ENCODE measurements around the gene CYFIP2.
"Not testable (repeated sequence)": the region's sequence is repeated elsewhere in the genome, so short reads cannot be mapped to it uniquely, and the experiment has no call there.

CYFIP2 gene

DNA sequence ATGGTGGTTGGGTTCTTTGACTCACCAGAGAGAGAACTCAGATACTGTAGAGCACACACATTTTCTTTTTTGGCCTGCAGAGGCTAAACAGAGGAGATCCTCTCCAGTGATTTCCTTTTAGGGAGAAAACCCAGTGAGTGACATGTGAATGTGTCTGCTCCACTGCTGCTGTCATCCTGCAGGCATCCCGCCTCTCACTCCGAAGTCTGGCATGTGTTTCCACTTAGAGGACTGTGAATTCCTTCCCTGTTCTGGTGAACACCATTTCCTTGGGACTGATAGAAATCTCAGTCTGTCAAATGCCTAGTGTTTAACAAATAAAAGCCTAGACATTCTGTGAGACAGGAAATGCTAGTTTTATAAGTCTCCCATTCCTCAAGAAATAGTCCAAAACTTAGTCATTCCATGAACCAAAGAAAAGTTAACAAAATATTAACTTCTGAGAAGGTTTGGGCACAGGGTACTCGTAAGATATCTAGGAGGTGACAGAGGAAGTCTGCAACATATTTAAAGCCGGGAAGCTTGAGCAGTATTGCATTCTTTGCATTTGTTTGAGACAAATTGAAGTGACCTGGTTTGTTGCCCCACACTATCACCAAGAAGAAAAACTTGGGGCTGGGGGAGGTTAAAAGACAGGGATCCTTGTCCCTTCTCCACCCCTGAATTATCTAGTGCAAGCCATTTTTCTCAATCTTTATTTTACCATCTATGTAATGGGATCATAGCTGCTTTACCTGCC, 119.2 kb downstream of the CYFIP2 start:
- H3K36me3 ChIP-seq (ENCODE audit: control insufficient read depth, insufficient read depth, low read length, severe bottlenecking) = no peaks in the 10 kb centered on the region
- H3K27me3 ChIP-seq (replicated peaks; ENCODE audit: control insufficient read depth, insufficient read depth, low read length) = no peaks in the 10 kb centered on the region
- H3K4me1 ChIP-seq (ENCODE audit: control insufficient read depth, insufficient read depth, low read length) = peaks cover 22% of the 10 kb centered on the region
- H3K9ac ChIP-seq (ENCODE audit: low read length) = peak overlapping the region; percentile 48
- H3K9me3 ChIP-seq (ENCODE audit: control insufficient read depth, low read length) = no peaks in the 10 kb centered on the region
- peak; percentile 98 for DNase-seq (ENCODE audit: low read depth)
- no peak overlapping the region for H3K4me3 ChIP-seq (ENCODE audit: low read length)

DNA sequence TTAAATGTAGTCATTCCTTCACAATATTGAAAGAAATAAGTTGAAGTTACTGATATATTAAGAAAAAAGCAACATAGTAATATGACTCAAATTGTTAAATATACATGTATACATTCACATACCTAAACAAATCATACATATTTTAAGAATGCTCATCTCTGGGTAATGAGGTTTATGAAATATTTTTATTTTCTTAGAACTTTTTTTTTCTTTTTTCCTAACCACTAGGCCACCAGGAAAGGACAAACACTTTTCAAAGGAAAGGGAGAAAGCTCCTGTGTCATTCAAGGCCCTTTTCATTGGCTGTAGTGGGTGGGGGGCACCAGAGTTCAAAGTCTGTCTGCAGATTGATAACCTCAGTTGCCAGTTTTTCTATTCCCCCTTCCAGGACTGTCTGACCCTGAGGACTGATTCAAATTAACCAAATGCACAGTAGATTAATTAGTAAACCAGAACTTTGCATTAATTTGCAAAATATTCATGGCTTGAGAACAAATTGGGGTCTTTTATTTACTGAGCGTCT, 121.2 kb downstream of the CYFIP2 start:
- no peaks in the 10 kb centered on the region for H3K36me3 ChIP-seq (ENCODE audit: control insufficient read depth, insufficient read depth, low read length, severe bottlenecking)
- H3K9me3 ChIP-seq (ENCODE audit: control insufficient read depth, low read length) = no peaks in the 10 kb centered on the region
- H3K4me1 ChIP-seq (ENCODE audit: control insufficient read depth, insufficient read depth, low read length) = peaks cover 22% of the 10 kb centered on the region
- peak overlapping the region; percentile 54 for H3K9ac ChIP-seq (ENCODE audit: low read length)
- no peak overlapping the region for H3K4me3 ChIP-seq (ENCODE audit: low read length)
- peak; percentile 13 for DNase-seq (ENCODE audit: low read depth)
- H3K27me3 ChIP-seq (replicated peaks; ENCODE audit: control insufficient read depth, insufficient read depth, low read length) = no peaks in the 10 kb centered on the region

DNA sequence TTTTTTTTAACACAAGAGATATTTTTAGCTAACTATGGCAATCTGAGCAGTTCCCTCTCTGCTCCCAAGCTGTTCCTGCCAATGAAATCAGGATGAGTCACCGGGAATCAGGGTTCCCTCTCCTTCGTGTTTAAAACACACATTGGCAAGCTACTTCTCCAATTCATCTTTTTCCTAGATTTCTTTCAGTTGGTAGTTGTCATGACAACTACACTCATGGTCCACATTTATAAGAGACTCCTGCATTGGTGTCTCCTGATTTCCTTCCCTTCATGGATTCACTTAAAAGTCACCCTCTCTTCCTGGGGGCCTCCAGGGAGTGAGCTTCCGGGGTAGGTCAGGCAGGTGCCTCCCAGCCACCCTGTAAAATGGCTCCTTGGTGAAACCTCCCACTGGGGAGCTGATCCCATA, 121.8 kb downstream of the CYFIP2 start:
- Histone ChIP-seq H3K9ac (ENCODE audit: low read length) (no peak overlapping the region), H3K9me3 (ENCODE audit: control insufficient read depth, low read length) (no peaks in the 10 kb centered on the region), H3K4me1 (ENCODE audit: control insufficient read depth, insufficient read depth, low read length) (peaks cover 22% of the 10 kb centered on the region), H3K4me3 (ENCODE audit: low read length) (no peak overlapping the region), H3K27me3 (replicated peaks; ENCODE audit: control insufficient read depth, insufficient read depth, low read length) (no peaks in the 10 kb centered on the region), H3K36me3 (ENCODE audit: control insufficient read depth, insufficient read depth, low read length, severe bottlenecking) (no peaks in the 10 kb centered on the region)
- DNase-seq (ENCODE audit: low read depth) = peak; percentile 91

DNA sequence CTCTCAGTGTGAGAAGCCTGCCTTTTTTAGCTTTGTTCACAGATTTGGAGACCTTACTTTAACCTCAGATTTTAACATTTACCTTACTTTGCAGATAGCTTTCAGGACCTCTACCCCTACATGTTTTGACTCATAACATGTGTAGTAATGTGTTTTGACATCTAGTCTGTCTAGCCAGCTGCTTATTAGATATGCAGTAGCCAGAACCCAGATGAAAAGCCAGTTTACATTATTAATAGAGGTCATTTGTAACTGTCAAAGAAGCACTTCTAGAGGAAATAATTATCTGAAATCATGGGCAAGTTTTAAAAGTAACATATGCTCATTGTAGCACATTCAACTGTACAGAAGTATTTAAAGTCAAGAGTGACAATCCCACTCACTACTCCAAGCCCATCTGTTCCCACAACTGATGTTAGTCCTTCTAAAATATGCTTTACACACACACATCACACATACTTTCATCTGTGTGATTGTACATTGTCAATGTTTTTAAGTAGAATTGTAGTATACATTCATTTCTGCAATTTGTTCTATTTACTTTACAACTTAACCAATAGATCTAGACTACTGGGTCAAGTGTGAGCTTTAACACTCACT, 122.3 kb downstream of the CYFIP2 start:
- H3K9ac ChIP-seq (ENCODE audit: low read length) = no peak overlapping the region
- peak; percentile 5 for DNase-seq (ENCODE audit: low read depth)
- H3K27me3 ChIP-seq (replicated peaks; ENCODE audit: control insufficient read depth, insufficient read depth, low read length) = no peaks in the 10 kb centered on the region
- no peaks in the 10 kb centered on the region for H3K9me3 ChIP-seq (ENCODE audit: control insufficient read depth, low read length)
- no peak overlapping the region for H3K4me3 ChIP-seq (ENCODE audit: low read length)
- no peaks in the 10 kb centered on the region for H3K36me3 ChIP-seq (ENCODE audit: control insufficient read depth, insufficient read depth, low read length, severe bottlenecking)
- H3K4me1 ChIP-seq (ENCODE audit: control insufficient read depth, insufficient read depth, low read length) = peaks cover 22% of the 10 kb centered on the region

DNA sequence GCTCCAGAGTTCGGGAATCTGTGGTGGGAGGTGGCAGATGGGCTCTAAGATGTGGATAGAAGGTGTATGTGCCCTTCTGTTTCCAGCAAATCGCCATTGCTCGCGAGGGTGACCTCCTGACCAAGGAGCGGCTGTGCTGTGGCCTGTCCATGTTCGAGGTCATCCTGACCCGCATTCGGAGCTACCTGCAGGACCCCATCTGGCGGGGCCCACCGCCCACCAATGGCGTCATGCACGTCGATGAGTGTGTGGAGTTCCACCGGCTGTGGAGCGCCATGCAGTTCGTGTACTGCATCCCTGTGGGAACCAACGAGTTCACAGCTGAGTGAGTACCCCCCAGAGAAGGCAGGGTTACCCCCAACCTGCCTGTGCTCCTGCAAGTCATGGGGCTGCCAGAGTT, 123.2 kb downstream of the CYFIP2 start:
- Histone ChIP-seq H3K36me3 (ENCODE audit: control insufficient read depth, insufficient read depth, low read length, severe bottlenecking) (no peaks in the 10 kb centered on the region), H3K4me1 (ENCODE audit: control insufficient read depth, insufficient read depth, low read length) (peaks cover 22% of the 10 kb centered on the region), H3K9me3 (ENCODE audit: control insufficient read depth, low read length) (no peaks in the 10 kb centered on the region), H3K4me3 (ENCODE audit: low read length) (no peak overlapping the region), H3K27me3 (replicated peaks; ENCODE audit: control insufficient read depth, insufficient read depth, low read length) (no peaks in the 10 kb centered on the region), H3K9ac (ENCODE audit: low read length) (no peak overlapping the region)
- DNase-seq (ENCODE audit: low read depth) = no peak

DNA sequence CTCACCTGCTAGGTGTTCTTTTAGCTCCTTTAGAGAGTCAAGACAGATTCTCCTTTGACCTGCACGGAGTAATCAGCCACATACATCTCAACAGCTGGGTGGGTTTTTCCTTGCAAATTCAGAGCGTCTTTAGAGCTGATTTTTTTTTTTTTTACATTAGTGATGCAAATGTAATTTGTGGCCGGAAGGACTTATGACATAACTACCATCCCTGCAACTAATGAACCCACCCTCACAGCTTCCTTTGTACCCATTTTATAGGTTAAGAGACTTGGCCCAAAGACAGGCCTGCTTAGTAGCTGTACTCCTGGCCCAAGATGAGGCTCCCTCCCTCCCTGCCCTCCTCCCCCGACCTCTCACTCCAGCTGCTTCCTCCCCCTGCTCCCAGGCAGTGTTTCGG, 124.2 kb downstream of the CYFIP2 start:
- H3K9me3 ChIP-seq (ENCODE audit: control insufficient read depth, low read length) = no peaks in the 10 kb centered on the region
- H3K27me3 ChIP-seq (replicated peaks; ENCODE audit: control insufficient read depth, insufficient read depth, low read length) = no peaks in the 10 kb centered on the region
- H3K36me3 ChIP-seq (ENCODE audit: control insufficient read depth, insufficient read depth, low read length, severe bottlenecking) = no peaks in the 10 kb centered on the region
- H3K9ac ChIP-seq (ENCODE audit: low read length) = no peak overlapping the region
- H3K4me1 ChIP-seq (ENCODE audit: control insufficient read depth, insufficient read depth, low read length) = peaks cover 21% of the 10 kb centered on the region
- no peak for DNase-seq (ENCODE audit: low read depth)
- no peak overlapping the region for H3K4me3 ChIP-seq (ENCODE audit: low read length)

DNA sequence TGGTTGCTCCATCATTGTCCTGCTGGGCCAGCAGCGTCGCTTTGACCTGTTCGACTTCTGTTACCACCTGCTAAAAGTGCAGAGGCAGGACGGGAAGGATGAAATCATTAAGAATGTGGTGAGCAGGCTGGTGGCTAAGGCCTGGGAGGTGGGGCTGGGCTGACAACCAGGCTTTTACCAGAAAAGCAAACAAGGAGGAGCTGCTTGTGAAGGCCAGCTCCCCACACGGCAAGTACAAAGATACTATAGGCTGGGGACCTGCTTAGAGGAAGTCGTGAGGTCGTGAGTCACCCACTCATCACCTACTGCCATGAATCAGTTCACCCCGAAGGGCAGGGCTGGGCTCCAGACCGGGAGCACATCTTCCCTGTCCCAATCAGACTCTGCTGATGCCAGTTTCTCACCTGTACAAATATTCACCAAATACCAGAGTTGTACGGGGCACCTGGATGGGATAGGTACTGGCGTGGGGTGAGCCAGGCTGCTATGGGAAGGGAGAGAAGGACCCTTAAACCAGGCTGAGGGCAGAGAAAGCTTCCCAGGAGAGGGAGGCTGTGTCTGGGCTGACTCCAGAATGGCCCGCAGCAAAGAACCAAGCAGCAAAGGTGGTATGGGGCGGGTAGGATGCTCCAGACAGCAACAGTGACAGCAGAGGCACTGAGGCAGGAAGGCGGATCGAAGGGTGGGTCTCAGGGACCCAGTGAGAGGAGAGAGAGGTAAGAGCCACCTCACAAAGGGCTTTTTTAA, 124.8 kb downstream of the CYFIP2 start:
- peaks cover 15% of the 10 kb centered on the region for H3K4me1 ChIP-seq (ENCODE audit: control insufficient read depth, insufficient read depth, low read length)
- no peak overlapping the region for H3K9ac ChIP-seq (ENCODE audit: low read length)
- H3K27me3 ChIP-seq (replicated peaks; ENCODE audit: control insufficient read depth, insufficient read depth, low read length) = no peaks in the 10 kb centered on the region
- peak; percentile 57 for DNase-seq (ENCODE audit: low read depth)
- no peaks in the 10 kb centered on the region for H3K9me3 ChIP-seq (ENCODE audit: control insufficient read depth, low read length)
- H3K36me3 ChIP-seq (ENCODE audit: control insufficient read depth, insufficient read depth, low read length, severe bottlenecking) = no peaks in the 10 kb centered on the region
- no peak overlapping the region for H3K4me3 ChIP-seq (ENCODE audit: low read length)

DNA sequence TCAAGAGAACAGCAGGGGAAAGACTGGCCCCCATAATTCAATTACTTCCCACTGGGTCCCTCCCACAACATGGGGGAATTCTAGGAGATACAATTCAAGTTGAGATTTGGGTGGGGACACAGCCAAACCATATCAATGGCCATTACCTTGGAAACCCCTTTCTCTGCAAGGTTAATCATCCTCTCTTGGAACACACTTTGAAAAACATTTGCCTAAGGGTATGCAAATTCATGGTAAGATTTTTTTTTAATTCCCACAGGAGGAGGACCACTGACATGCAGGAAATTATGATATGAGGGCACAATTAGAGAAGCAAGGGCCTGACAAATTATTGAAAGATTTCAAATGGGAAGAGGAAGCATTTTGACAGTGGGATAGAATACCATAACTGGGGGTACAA, 132.4 kb downstream of the CYFIP2 start:
- no peak for DNase-seq (ENCODE audit: low read depth)
- Histone ChIP-seq H3K9me3 (ENCODE audit: control insufficient read depth, low read length) (peaks cover under 1% of the 10 kb centered on the region), H3K4me3 (ENCODE audit: low read length) (no peak overlapping the region), H3K9ac (ENCODE audit: low read length) (no peak overlapping the region), H3K36me3 (ENCODE audit: control insufficient read depth, insufficient read depth, low read length, severe bottlenecking) (no peaks in the 10 kb centered on the region), H3K4me1 (ENCODE audit: control insufficient read depth, insufficient read depth, low read length) (no peaks in the 10 kb centered on the region), H3K27me3 (replicated peaks; ENCODE audit: control insufficient read depth, insufficient read depth, low read length) (no peaks in the 10 kb centered on the region)

DNA sequence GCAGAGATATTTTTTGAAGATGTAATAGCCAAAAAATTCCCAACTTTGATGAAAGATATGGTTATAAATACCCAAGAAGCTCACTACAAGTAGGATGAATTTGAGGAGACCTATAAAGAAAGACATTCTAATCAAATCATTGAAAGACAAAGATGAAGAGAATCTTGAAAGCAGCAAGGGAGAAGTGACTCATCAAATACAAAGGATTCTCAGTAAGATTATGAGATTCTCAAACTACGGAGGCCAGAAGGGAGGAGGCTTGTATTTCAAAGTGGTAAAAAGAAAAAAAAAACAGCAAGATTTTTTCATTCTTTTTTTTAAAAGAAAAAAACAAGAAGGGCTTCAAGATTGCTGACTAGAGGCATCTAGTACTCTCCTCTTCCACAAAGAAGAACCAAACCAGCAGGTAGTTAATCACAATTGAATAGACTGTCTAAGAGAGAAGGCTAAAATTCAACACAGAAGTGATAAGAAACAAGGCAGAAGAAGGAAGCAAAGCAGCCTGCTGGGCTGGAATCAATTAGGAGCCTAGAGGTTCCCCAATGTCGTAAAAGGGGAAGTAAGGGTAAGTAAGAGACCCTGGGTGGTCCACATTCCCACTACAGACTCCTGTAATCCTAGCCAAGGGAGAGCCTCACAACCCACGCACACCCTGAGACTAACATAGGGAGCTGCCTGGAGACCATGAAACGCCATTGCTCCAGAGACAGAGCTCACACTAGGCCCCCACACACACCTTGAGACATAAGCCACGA, 135.0 kb downstream of the CYFIP2 start:
- no peak overlapping the region for H3K9ac ChIP-seq (ENCODE audit: low read length)

DNA sequence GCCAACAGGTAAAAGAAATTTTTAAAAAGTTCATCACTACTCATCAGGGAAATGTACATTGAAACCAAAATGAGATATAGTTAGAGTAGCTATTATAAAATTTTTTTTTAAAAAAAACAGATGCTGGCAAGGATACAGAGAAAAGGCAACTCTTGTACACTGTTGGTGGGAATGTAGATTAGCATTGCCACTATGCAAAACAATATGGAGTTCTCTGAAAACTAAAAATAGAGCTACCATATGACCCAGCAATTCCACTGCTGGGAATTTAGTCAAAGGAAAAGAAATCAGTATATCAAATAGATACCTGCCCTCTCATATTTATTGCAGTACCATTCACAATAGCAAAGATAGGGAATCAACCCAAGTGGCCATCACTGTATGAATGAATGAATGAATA, 149.9 kb downstream of the CYFIP2 start:
- no peaks in the 10 kb centered on the region for H3K27me3 ChIP-seq (replicated peaks; ENCODE audit: control insufficient read depth, insufficient read depth, low read length)
- no peak for DNase-seq (ENCODE audit: low read depth)
- H3K4me3 ChIP-seq (ENCODE audit: low read length) = no peak overlapping the region
- H3K4me1 ChIP-seq (ENCODE audit: control insufficient read depth, insufficient read depth, low read length) = no peaks in the 10 kb centered on the region
- H3K36me3 ChIP-seq (ENCODE audit: control insufficient read depth, insufficient read depth, low read length, severe bottlenecking) = no peaks in the 10 kb centered on the region
- no peak overlapping the region for H3K9ac ChIP-seq (ENCODE audit: low read length)
- H3K9me3 ChIP-seq (ENCODE audit: control insufficient read depth, low read length) = peaks cover 11% of the 10 kb centered on the region

More for the DNA sequence above, 135.0 kb downstream of the CYFIP2 start:
- DNase-seq (ENCODE audit: low read depth) = no peak
- peaks cover 20% of the 10 kb centered on the region for H3K9me3 ChIP-seq (ENCODE audit: control insufficient read depth, low read length)
- H3K4me3 ChIP-seq (ENCODE audit: low read length) = no peak overlapping the region
- H3K36me3 ChIP-seq (ENCODE audit: control insufficient read depth, insufficient read depth, low read length, severe bottlenecking) = no peaks in the 10 kb centered on the region
- no peaks in the 10 kb centered on the region for H3K4me1 ChIP-seq (ENCODE audit: control insufficient read depth, insufficient read depth, low read length)
- peaks cover 3% of the 10 kb centered on the region for H3K27me3 ChIP-seq (replicated peaks; ENCODE audit: control insufficient read depth, insufficient read depth, low read length)

DNA sequence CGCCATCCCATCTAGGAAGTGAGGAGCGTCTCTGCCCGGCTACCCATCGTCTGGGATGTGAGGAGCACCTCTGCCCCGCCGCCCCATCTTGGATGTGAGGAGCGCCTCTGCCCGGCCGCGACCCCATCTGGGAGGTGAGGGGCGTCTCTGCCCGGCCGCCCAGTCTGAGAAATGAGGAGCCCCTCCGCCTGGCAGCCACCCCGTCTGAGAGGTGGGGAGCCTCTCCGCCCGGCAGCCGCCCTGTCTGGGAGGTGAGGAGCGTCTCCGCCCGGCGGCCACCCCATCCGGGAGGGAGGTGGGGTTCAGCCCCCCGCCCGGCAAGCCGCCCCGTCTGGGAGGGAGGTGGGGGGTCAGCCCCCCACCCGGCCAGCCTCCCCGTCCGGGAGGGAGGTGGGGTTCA, 153.6 kb downstream of the CYFIP2 start:
- H3K27me3 ChIP-seq (replicated peaks; ENCODE audit: control insufficient read depth, insufficient read depth, low read length); H3K4me1 ChIP-seq (ENCODE audit: control insufficient read depth, insufficient read depth, low read length); DNase-seq (ENCODE audit: low read depth); H3K9me3 ChIP-seq (ENCODE audit: control insufficient read depth, low read length); H3K36me3 ChIP-seq (ENCODE audit: control insufficient read depth, insufficient read depth, low read length, severe bottlenecking); H3K9ac ChIP-seq (ENCODE audit: low read length); H3K4me3 ChIP-seq (ENCODE audit: low read length): not testable (repeated sequence)
